ENCODE results near the gene MIEN1.
"Not testable (repeated sequence)": the region's sequence is repeated elsewhere in the genome, so short reads cannot be mapped to it uniquely, and the experiment has no call there.

MIEN1 gene

GRCh38 chr17:39765175-39765574 lies 34.8 kb upstream of the MIEN1 start:
- Histone ChIP-seq H3K36me3 (ENCODE audit: insufficient read depth, low read length) (no peaks in the 10 kb centered on the region), H3K4me3 (ENCODE audit: low read length) (no peak overlapping the region), H3K9ac (ENCODE audit: low read depth, low read length) (no peak overlapping the region), H3K4me1 (ENCODE audit: insufficient read depth, low read length) (no peaks in the 10 kb centered on the region), H3K27ac (ENCODE audit: low read depth, low read length) (no peak overlapping the region), H3K27me3 (ENCODE audit: insufficient read depth, low read length) (no peaks in the 10 kb centered on the region), H3K9me3 (ENCODE audit: insufficient read depth, low read depth, low read length) (no peaks in the 10 kb centered on the region)
- 69% methylated on average over 2 of the region's 3 CpGs for WGBS

GRCh38 chr17:39764171-39764570 lies 33.8 kb upstream of the MIEN1 start:
- WGBS, result 78% methylated on average over 2 of the region's 3 CpGs
- not testable (repeated sequence) for H3K9ac ChIP-seq (ENCODE audit: low read depth, low read length); H3K36me3 ChIP-seq (ENCODE audit: insufficient read depth, low read length); H3K4me1 ChIP-seq (ENCODE audit: insufficient read depth, low read length); H3K27me3 ChIP-seq (ENCODE audit: insufficient read depth, low read length); H3K9me3 ChIP-seq (ENCODE audit: insufficient read depth, low read depth, low read length); H3K4me3 ChIP-seq (ENCODE audit: low read length); H3K27ac ChIP-seq (ENCODE audit: low read depth, low read length)

DNA sequence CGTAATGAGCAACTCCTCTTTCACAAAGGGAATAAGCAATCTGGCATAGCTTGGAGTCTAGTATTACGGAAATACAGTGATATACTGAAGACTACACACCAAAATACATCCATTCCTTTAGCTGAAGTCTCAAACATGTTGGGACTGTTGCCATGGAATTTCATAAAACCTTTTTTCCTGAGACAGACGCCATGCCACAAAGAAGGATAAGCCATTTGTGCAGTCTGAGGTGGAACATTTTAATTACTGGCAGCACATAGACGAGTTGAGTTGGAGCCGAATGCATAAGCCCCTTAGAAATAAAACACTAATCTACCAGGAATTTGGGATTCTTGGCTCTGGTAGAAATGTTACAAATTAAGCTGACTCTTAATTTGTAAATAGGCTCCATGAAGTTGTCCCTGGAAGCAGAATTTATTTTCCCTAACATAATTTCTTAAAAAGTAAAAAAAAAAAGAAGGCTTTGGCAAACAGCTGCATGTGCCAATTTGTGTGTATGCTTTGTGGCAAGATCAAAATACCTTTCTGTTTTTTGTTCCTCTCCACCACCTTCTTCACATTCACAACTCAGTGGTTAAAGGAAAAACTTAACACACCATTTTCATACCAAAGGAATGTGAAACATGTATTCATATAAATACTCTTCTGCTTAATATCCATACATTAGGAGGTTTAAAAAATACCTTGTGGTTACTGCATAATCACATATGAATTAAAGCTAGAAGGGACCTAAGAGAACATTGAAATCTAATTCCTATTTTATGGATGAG lies 32.9 kb upstream of the MIEN1 start:
- 88% methylated on average over 5 of the region's 5 CpGs for WGBS
- no peaks in the 10 kb centered on the region for H3K4me1 ChIP-seq (ENCODE audit: insufficient read depth, low read length)

DNA sequence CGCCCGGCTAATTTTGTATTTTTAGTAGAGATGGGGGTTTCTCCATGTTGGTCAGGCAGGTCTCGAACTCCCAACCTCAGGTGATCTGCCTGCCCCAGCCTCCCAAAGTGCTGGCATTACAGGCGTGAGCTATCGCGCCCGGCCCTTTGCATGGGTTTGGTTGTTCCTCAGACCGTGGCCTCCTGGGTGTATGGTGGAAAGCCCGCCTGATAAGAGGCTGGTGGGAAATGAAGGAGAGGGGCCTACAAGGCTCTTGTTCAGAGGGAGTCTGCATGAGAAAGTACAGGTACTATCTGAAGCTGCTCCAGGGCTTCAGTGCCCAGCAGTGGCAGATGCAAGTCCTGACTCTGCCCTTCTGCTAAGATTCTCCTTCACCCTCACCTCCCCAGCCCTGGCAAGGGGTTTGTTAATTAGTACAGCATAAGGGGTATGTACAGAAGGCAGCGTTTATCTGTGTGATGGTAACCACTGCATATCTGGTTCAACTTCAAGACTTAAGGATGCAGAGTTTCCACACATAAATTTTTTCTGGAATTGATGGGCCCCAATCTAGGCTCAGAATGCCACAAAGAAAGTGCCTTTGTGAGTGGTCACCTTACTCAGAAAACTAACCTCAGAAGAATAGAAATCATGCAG lies 31.6 kb upstream of the MIEN1 start:
- Histone ChIP-seq H3K27me3 (ENCODE audit: insufficient read depth, low read length) (peaks cover 10% of the 10 kb centered on the region), H3K9ac (ENCODE audit: low read depth, low read length) (no peak overlapping the region), H3K4me3 (ENCODE audit: low read length) (no peak overlapping the region), H3K9me3 (ENCODE audit: insufficient read depth, low read depth, low read length) (no peaks in the 10 kb centered on the region), H3K27ac (ENCODE audit: low read depth, low read length) (no peak overlapping the region), H3K4me1 (ENCODE audit: insufficient read depth, low read length) (no peaks in the 10 kb centered on the region), H3K36me3 (ENCODE audit: insufficient read depth, low read length) (no peaks in the 10 kb centered on the region)
- 97% methylated on average over 10 of the region's 10 CpGs for WGBS

More for the DNA sequence above, 32.9 kb upstream of the MIEN1 start:
- no peaks in the 10 kb centered on the region for H3K9me3 ChIP-seq (ENCODE audit: insufficient read depth, low read depth, low read length)
- no peak overlapping the region for H3K27ac ChIP-seq (ENCODE audit: low read depth, low read length)
- H3K27me3 ChIP-seq (ENCODE audit: insufficient read depth, low read length), result peaks cover 2% of the 10 kb centered on the region; the same call in 1 of the 2 replicates
- H3K4me3 ChIP-seq (ENCODE audit: low read length), result no peak overlapping the region
- H3K36me3 ChIP-seq (ENCODE audit: insufficient read depth, low read length), result no peaks in the 10 kb centered on the region
- no peak overlapping the region for H3K9ac ChIP-seq (ENCODE audit: low read depth, low read length)

- WGBS, result 97% methylated on average over 5 of the region's 5 CpGs
- Histone ChIP-seq H3K36me3 (ENCODE audit: insufficient read depth, low read length) (no peaks in the 10 kb centered on the region), H3K9me3 (ENCODE audit: insufficient read depth, low read depth, low read length) (no peaks in the 10 kb centered on the region), H3K27ac (ENCODE audit: low read depth, low read length) (no peak overlapping the region), H3K9ac (ENCODE audit: low read depth, low read length) (no peak overlapping the region), H3K27me3 (ENCODE audit: insufficient read depth, low read length) (peaks cover 19% of the 10 kb centered on the region), H3K4me1 (ENCODE audit: insufficient read depth, low read length) (peaks cover 6% of the 10 kb centered on the region; the same call in 1 of the 2 replicates), H3K4me3 (ENCODE audit: low read length) (no peak overlapping the region)
Measured at GRCh38 chr17:39759204-39759603, 28.9 kb upstream of the MIEN1 start.

GRCh38 chr17:39757931-39758873 lies 27.9 kb upstream of the MIEN1 start:
- Histone ChIP-seq H3K27ac (ENCODE audit: low read depth, low read length) (no peak overlapping the region), H3K36me3 (ENCODE audit: insufficient read depth, low read length) (no peaks in the 10 kb centered on the region), H3K4me1 (ENCODE audit: insufficient read depth, low read length) (peaks cover 6% of the 10 kb centered on the region; the same call in 1 of the 2 replicates), H3K9me3 (ENCODE audit: insufficient read depth, low read depth, low read length) (no peaks in the 10 kb centered on the region), H3K27me3 (ENCODE audit: insufficient read depth, low read length) (peaks cover 23% of the 10 kb centered on the region), H3K9ac (ENCODE audit: low read depth, low read length) (no peak overlapping the region), H3K4me3 (ENCODE audit: low read length) (no peak overlapping the region)
- 84% methylated on average over 12 of the region's 12 CpGs for WGBS

- 91% methylated on average over 4 of the region's 4 CpGs for WGBS
- peaks cover 6% of the 10 kb centered on the region for H3K4me1 ChIP-seq (ENCODE audit: insufficient read depth, low read length)
- peaks cover 26% of the 10 kb centered on the region for H3K27me3 ChIP-seq (ENCODE audit: insufficient read depth, low read length)
Measured at GRCh38 chr17:39757176-39757662, 26.9 kb upstream of the MIEN1 start.

GRCh38 chr17:39756380-39757079 lies 26.2 kb upstream of the MIEN1 start:
- Histone ChIP-seq H3K27me3 (ENCODE audit: insufficient read depth, low read length) (peaks cover 26% of the 10 kb centered on the region), H3K4me3 (ENCODE audit: low read length) (no peak overlapping the region), H3K36me3 (ENCODE audit: insufficient read depth, low read length) (no peaks in the 10 kb centered on the region), H3K4me1 (ENCODE audit: insufficient read depth, low read length) (peaks cover 6% of the 10 kb centered on the region), H3K9ac (ENCODE audit: low read depth, low read length) (no peak overlapping the region), H3K27ac (ENCODE audit: low read depth, low read length) (no peak overlapping the region), H3K9me3 (ENCODE audit: insufficient read depth, low read depth, low read length) (no peaks in the 10 kb centered on the region)
- 67% methylated on average over 6 of the region's 7 CpGs for WGBS

More at GRCh38 chr17:39757176-39757662, 26.9 kb upstream of the MIEN1 start:
- Histone ChIP-seq H3K36me3 (ENCODE audit: insufficient read depth, low read length) (no peaks in the 10 kb centered on the region), H3K27ac (ENCODE audit: low read depth, low read length) (no peak overlapping the region), H3K4me3 (ENCODE audit: low read length) (no peak overlapping the region), H3K9ac (ENCODE audit: low read depth, low read length) (no peak overlapping the region), H3K9me3 (ENCODE audit: insufficient read depth, low read depth, low read length) (no peaks in the 10 kb centered on the region)

- 64% methylated on average over 15 of the region's 18 CpGs for WGBS
- Histone ChIP-seq H3K27me3 (ENCODE audit: insufficient read depth, low read length) (peaks cover 26% of the 10 kb centered on the region), H3K9ac (ENCODE audit: low read depth, low read length) (no peak overlapping the region), H3K4me1 (ENCODE audit: insufficient read depth, low read length) (peaks cover 6% of the 10 kb centered on the region), H3K27ac (ENCODE audit: low read depth, low read length) (no peak overlapping the region), H3K4me3 (ENCODE audit: low read length) (0 out of 2 replicates have a peak overlapping the region, but pooled peaks have one; percentile 68), H3K36me3 (ENCODE audit: insufficient read depth, low read length) (no peaks in the 10 kb centered on the region), H3K9me3 (ENCODE audit: insufficient read depth, low read depth, low read length) (no peaks in the 10 kb centered on the region)
Measured at GRCh38 chr17:39755554-39756379, 25.4 kb upstream of the MIEN1 start.

All from HUES64 (cell line).